ENCODE measurements around the gene GPR55.

- TF ChIP-seq CTCF (IDR thresholded peaks at IDR 0.05; ENCODE audit: extremely low read depth in 1 of 2, insufficient read depth in 1 of 2, low read depth in 1 of 2, low read length in 2 of 2): no peak
- no peak for TF ChIP-seq POLR2AphosphoS5 (IDR thresholded peaks at IDR 0.05; ENCODE audit: insufficient read depth, low read depth, low read length)
- no peak for TF ChIP-seq GATA2 (IDR thresholded peaks at IDR 0.05; ENCODE audit: insufficient read depth, insufficient read length, low read depth, low read length)
- no peak for TF ChIP-seq MAX (IDR thresholded peaks at IDR 0.05; ENCODE audit: insufficient read depth, insufficient read length)
- no peak for TF ChIP-seq JUN (IDR thresholded peaks at IDR 0.05; ENCODE audit: borderline replicate concordance, insufficient read depth, insufficient read length, low read depth)
- TF ChIP-seq MYC (IDR thresholded peaks at IDR 0.05; ENCODE audit: low read depth, low read length): no peak
- no peak for TF ChIP-seq EZH2 (IDR thresholded peaks at IDR 0.05; ENCODE audit: borderline replicate concordance, low read depth, low read length, severe bottlenecking)
These were observed 19.3 kb downstream of the GPR55 start for GRCh38 chr2:230905448-230906421.

Data from endothelial cell of umbilical vein (primary cell).